Psoas muscle (tissue), 8 donors: ENCODE measurements around the gene PCSK2. TPM values are rescaled to one million over a fixed set of nuclear protein-coding genes. Genes with fewer than 3 reads are reported as not detected.

Source experiments
- ATAC-seq, 4 donors: fragments of 200-7000 bp; cut with Tn5 transposase; one replicate each; pipeline ENCODE4 v1.9.1; 2020; ENCODE audit warnings: moderate library complexity in 3 of 4, mild to moderate bottlenecking in 2 of 4
- DNase-seq, 2 donors: peaks; one replicate each; pipeline ENCODE4 v3.0.0-alpha.2; 2020
- H3K27ac ChIP-seq: fragments of 200-600 bp; one replicate; pipeline ENCODE4 v1.8.0; 2022
- H3K27me3 ChIP-seq, 3 donors: fragments of 200-600 bp in 1 of 3; one replicate each; pipeline versions ENCODE4 v1.6.1 to v1.8.0; 2013 to 2022; ENCODE audit warnings: low read length in 2 of 3, mild to moderate bottlenecking in 2 of 3, moderate library complexity in 1 of 3; ENCODE audit not compliant: insufficient read depth in 3 of 3
- H3K36me3 ChIP-seq, 2 donors: fragments of 200-600 bp in 1 of 2; one replicate each; pipeline versions ENCODE4 v1.6.1 to v1.8.0; 2013 to 2022; ENCODE audit warnings: low read depth in 1 of 2, mild to moderate bottlenecking in 1 of 2, moderate library complexity in 1 of 2; ENCODE audit not compliant: insufficient read depth in 1 of 2
- H3K4me1 ChIP-seq: fragments of 200-600 bp; one replicate; pipeline ENCODE4 v1.8.0; 2022
- H3K4me3 ChIP-seq: fragments of 200-600 bp; one replicate; pipeline ENCODE4 v1.8.0; 2022; ENCODE audit warnings: mild to moderate bottlenecking
- H3K9me3 ChIP-seq: fragments of 200-600 bp; one replicate; pipeline ENCODE4 v1.8.0; 2022
- WGBS, 3 donors: extraction: QIAGEN DNeasy Blood & Tissue Kit; methylation state at CpG; one replicate each; pipeline versions ENCODE4 v1.1.6 to v1.1.7; 2013; 5-methylcytosine and 5-hydroxymethylcytosine counted together
- intact Hi-C, 2 donors: fragments of 100-400 bp; cut with DNase I; formaldehyde crosslinking; loops; one replicate each; pipeline versions ENCODE4 v1.11.0 to v1.14.2; 2022
- polyA plus RNA-seq, 3 donors: library from polyadenylated mRNA; stranded (reverse); fragments of 200-250 nt; gene quantifications; one replicate each; pipeline ENCODE4 v1.2.3, GENCODE V29; 2013
- total RNA-seq, 4 donors: library from RNA; stranded (reverse); fragmentation: NEBNext Ultra II Directional in 2 of 4; extraction: Animal tissue kit (Norgen Biotek cat#: 25700) in 2 of 4; gene quantifications; one replicate each; pipeline versions ENCODE4 v1.2.1 to v1.2.4, GENCODE V29; 2021 to 2023
- TF ChIP-seq, protein P1 (sequence below): fragments of 200-600 bp; IDR thresholded peaks from one replicate; pipeline ENCODE4 v1.8.0; 2022; ENCODE audit warnings: antibody characterized with exemption
- donor health status: healthy with polysubstance abuse.
- donor health status: DM: no; HTN: no; CAD: no; lungs with moderate emphysema.
- donor health status: Bipolar disorder and iron deficiency.
- donor health status: healthy.
- donor health status: DM: yes; HTN: yes; CAD: no.
- donor health status: DM: no; HTN: no; CAD: no.
- donor health status: DM: no; HTN: no; CAD: no.
- donor health status: DM: yes; HTN: yes; CAD: no.

PCSK2 gene
- total and polyA plus RNA-seq, 7 donors = 0.01 to 0.26 (median 0.04) TPM; not detected in 3

- Histone ChIP-seq H3K36me3 (no peaks in the 10 kb centered on the region), H3K4me3 (no peak overlapping the region), H3K27me3 (no peaks in the 10 kb centered on the region), H3K27ac (no peak overlapping the region), H3K9me3 (no peaks in the 10 kb centered on the region), H3K4me1 (peaks cover 7% of the 10 kb centered on the region)
- DNase-seq (no peak), ATAC-seq (no peak)
- TF ChIP-seq, protein P1, sequence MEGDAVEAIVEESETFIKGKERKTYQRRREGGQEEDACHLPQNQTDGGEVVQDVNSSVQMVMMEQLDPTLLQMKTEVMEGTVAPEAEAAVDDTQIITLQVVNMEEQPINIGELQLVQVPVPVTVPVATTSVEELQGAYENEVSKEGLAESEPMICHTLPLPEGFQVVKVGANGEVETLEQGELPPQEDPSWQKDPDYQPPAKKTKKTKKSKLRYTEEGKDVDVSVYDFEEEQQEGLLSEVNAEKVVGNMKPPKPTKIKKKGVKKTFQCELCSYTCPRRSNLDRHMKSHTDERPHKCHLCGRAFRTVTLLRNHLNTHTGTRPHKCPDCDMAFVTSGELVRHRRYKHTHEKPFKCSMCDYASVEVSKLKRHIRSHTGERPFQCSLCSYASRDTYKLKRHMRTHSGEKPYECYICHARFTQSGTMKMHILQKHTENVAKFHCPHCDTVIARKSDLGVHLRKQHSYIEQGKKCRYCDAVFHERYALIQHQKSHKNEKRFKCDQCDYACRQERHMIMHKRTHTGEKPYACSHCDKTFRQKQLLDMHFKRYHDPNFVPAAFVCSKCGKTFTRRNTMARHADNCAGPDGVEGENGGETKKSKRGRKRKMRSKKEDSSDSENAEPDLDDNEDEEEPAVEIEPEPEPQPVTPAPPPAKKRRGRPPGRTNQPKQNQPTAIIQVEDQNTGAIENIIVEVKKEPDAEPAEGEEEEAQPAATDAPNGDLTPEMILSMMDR = no peak
- intact Hi-C loops = no loop called here
These were observed 298.8 kb downstream of the PCSK2 start for GRCh38 chr20:17525650-17526049.

GRCh38 chr20:17529586-17529985, 302.7 kb downstream of the PCSK2 start:
- H3K36me3 ChIP-seq = no peaks in the 10 kb centered on the region
- no peaks in the 10 kb centered on the region for H3K9me3 ChIP-seq
- no peak overlapping the region for H3K4me3 ChIP-seq
- H3K27me3 ChIP-seq = no peaks in the 10 kb centered on the region
- no peak for ATAC-seq
- DNase-seq = no peak
- no peak overlapping the region for H3K27ac ChIP-seq
- intact Hi-C loops = no loop called here
- H3K4me1 ChIP-seq = peaks cover 4% of the 10 kb centered on the region
- TF ChIP-seq, protein P1 = no peak

GRCh38 chr20:17530153-17530552, 303.3 kb downstream of the PCSK2 start:
- Histone ChIP-seq H3K27me3 (no peaks in the 10 kb centered on the region), H3K36me3 (no peaks in the 10 kb centered on the region), H3K4me3 (peak overlapping the region; percentile 70), H3K9me3 (no peaks in the 10 kb centered on the region), H3K27ac (no peak overlapping the region), H3K4me1 (peaks cover 4% of the 10 kb centered on the region)
- intact Hi-C loops = loop anchor here in 1 of 2 donors (10.0 kb wide), 2 partner anchors 375 to 465 kb away; no protein-coding TSS in a partner anchor
- TF ChIP-seq, protein P1 = no peak
- no peak for DNase-seq
- no peak for ATAC-seq
- WGBS, 3 donors = 83 to 89% (median 85%) methylated on average over 7 of the region's 7 CpGs

DNA sequence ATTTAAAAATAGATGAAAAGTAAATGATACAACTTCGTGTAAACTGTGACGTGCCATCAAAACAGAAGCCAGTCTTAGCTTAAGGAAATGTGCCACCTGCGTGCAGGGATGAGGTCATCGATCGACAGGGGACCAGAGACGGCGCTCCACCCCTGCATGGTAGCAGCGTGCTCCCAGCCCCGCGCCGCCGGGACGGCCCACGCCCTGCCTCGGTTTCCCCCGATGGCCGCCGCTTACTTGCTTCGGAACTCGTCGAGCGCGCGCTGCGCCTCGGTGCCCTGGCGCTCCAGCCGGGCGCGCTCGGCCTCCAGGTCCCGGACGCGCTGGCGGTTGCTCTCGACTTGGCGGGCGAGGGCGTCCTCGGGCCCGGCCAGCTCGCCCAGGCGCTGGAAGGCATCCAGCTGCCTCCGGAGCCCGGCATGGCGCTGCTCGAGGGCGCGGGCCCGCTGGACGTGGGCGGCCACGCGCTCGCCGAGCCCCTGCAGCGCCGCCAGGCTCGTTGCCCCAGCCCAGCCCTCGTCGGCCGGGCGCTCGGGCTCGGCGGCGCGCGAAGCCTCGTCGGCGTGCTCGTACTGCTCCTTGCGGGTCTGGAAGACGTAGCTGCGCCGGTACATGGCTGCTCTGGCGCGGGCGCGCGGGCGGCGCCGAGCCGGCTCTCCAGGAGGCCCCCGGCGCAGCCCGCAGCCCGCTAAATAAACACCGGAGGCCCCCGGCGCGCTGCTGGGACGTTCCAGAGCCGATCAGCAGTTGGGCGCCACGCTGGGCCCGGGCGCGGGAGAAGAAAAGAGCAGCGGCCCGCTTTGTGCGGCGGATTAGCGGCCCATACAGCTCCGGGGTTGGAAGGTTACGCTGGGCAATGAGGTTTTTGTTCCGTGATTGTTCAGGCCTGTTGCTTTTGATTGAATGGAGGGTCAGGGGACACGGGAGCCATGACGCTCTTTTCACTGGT, 304.1 kb downstream of the PCSK2 start, which contains the start of gene BFSP1:
BFSP1 (minus strand) TSS at position 664 of the 949 bp plus-strand sequence; CDS start at position 614, 50 bp downstream.
- Histone ChIP-seq H3K4me1 (peaks cover 4% of the 10 kb centered on the region), H3K4me3 (peak within 1 kb of the TSS; percentile 70), H3K27ac (peak within 1 kb of the TSS; percentile 60), H3K36me3 (no peaks in the 10 kb centered on the region), H3K9me3 (no peaks in the 10 kb centered on the region), H3K27me3 (no peaks in the 10 kb centered on the region)
- intact Hi-C loops = loop anchor here in 1 of 2 donors (10.0 kb wide), 2 partner anchors 374 to 464 kb away; no protein-coding TSS in a partner anchor
- WGBS, 3 donors = 2 to 6% (median 3%) methylated on average over 98 to 111 of the region's 111 CpGs
- ATAC-seq (peak; percentile 77 to 89 (median 82)), DNase-seq (peak; percentile 53 to 69)
- TF ChIP-seq, protein P1 = peak; percentile 7
